ENCODE data around the gene SCN3A. TPM values are rescaled to one million over a fixed set of nuclear protein-coding genes. Genes with fewer than 3 reads are reported as not detected.

The SCN3A gene
- polyA plus RNA-seq, 1 donor from 2014 or later = 0.85 TPM

DNA sequence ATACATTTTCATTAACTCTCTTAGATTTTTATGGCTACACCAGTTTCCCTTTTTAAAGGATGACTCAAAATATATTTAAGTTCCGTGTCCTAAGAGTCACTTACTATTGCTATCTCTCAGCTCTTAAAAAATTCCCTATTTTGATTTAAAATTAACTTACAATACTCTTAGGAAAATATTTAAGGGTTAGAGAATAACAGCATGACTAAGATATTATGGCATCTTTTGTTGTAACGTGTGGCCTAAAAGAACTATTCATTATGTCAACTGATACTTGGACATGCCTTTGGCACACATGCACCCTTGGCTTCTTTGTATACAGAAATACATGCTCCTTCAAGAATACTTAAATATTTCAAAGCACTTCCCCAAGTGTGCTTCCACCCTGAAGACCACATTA is 42.3 kb downstream of the SCN3A start:
- no peak overlapping the region for H3K27ac Mint-ChIP-seq
- H3K4me3 Mint-ChIP-seq = no peak overlapping the region
- peaks cover 2% of the 10 kb centered on the region for H3K36me3 Mint-ChIP-seq
- H3K4me1 Mint-ChIP-seq = peaks cover 0 to 1% (median 0%) of the 10 kb centered on the region in 3 donors
- no peaks in the 10 kb centered on the region for H3K9me3 Mint-ChIP-seq
- no peaks in the 10 kb centered on the region for H3K27me3 Mint-ChIP-seq

DNA sequence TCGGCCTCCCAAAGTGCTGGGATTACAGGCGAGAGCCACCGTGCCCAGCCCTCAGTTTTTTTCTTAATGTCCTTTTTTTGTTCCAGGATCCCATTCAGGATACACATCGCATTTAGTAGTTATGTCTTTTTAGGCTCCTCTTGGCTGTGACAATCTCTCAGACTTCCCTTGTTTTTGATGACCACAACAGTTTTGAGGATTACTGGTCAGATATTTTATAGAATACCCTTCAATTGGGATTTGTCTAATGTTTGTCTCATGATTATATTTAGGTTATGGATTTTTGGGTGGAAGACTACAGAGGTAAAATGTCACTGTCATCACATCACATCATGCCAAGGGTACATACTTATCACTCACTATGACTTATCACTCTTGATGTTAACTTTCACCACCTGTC is 46.7 kb downstream of the SCN3A start:
- no peaks in the 10 kb centered on the region for H3K9me3 Mint-ChIP-seq
- H3K4me1 Mint-ChIP-seq = peaks cover 0 to 1% (median 0%) of the 10 kb centered on the region in 3 donors
- H3K27ac Mint-ChIP-seq = no peak overlapping the region
- H3K4me3 Mint-ChIP-seq = no peak overlapping the region
- no peaks in the 10 kb centered on the region for H3K27me3 Mint-ChIP-seq
- peaks cover 2% of the 10 kb centered on the region for H3K36me3 Mint-ChIP-seq

DNA sequence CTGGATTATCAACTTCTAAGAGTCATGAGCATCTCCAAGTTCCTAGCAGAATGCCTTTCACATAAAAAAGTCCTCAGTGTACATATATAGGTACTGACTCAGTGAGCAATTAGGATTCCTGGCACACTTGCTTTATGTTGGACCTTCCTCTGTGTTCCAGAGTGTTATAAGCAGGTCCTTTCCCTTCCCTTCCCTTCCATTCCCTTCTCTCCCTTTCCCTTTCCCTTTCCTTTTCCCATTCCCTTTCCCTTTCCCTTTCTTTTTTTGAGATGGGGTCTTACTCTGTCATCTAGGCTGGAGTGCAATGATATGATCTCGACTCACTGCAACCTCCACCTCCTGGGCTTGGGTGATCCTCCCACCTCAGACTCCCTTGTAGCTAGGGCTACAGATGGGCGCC is 48.7 kb downstream of the SCN3A start:
- Mint-ChIP-seq H3K27me3 (no peaks in the 10 kb centered on the region), H3K4me3 (no peak overlapping the region), H3K9me3 (no peaks in the 10 kb centered on the region), H3K36me3 (no peaks in the 10 kb centered on the region), H3K27ac (no peak overlapping the region), H3K4me1 (peaks cover 1 to 2% (median 1%) of the 10 kb centered on the region in 3 donors)

DNA sequence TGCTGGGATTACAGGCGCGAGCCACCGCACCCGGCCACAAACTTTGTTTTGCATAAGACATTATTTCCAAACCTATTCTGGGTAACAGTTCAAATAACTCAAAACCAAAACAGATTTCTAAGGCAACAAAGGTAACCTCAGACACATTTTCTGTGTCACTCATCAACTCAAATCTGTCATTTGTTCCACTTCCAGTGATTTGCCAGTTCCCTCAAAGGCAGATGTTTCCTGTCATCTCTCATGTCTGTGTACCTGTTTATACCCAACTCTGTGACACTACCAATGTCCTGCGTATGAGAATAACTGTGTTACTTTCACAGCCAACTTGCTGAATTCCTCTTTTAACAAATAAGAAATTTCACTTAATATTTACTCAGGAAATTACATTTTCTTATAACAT is 54.4 kb downstream of the SCN3A start:
- Mint-ChIP-seq H3K4me3 (peak overlapping the region in 3 of 4 donors; percentile 17 to 43 (median 37)), H3K27ac (peak overlapping the region in 2 of 3 donors; percentile 81 to 90), H3K27me3 (no peaks in the 10 kb centered on the region), H3K36me3 (no peaks in the 10 kb centered on the region), H3K9me3 (no peaks in the 10 kb centered on the region), H3K4me1 (peaks cover 9 to 11% (median 11%) of the 10 kb centered on the region in 3 donors)

DNA sequence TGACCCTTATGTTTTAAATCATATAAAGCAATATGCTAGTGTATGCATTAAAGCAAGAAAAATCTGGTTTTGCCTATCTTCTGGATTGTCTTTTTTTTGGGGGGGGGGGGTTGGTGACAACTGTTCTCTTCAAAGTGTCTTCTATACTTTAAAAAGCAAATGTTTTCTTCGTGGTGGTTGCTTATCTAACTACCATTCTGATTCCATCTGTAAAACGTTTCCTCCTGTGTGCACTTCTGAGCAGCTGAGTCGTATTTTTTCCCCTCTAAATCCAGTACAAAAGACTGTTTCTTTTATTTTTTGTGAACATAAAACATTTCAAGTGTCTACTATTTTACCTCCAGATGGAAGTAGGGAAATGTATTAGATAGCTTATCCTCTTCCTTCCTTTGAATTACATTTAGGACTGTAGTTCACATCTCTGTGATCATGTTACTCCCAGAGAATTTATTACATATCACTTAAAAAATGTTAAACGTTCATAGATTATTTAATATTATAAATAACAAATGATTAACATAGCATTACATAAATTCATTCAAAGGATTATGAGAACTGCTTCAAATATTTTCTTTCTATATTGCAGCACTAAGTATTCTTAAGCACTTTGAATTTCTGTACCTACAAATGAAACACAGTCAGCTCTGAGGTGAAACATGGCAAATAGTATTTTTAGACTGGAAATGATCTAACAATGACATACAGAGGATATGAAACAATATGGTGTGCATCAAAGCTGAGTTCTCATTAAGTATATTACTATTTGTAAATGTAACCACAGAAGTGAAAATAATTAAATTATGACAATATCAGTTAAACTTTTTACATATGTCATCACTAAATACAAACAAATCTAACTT is 56.4 kb downstream of the SCN3A start:
- Mint-ChIP-seq H3K9me3 (no peaks in the 10 kb centered on the region), H3K36me3 (peaks cover 1% of the 10 kb centered on the region), H3K27me3 (no peaks in the 10 kb centered on the region), H3K4me1 (peaks cover 11 to 13% (median 12%) of the 10 kb centered on the region in 3 donors), H3K4me3 (no peak overlapping the region), H3K27ac (no peak overlapping the region)

DNA sequence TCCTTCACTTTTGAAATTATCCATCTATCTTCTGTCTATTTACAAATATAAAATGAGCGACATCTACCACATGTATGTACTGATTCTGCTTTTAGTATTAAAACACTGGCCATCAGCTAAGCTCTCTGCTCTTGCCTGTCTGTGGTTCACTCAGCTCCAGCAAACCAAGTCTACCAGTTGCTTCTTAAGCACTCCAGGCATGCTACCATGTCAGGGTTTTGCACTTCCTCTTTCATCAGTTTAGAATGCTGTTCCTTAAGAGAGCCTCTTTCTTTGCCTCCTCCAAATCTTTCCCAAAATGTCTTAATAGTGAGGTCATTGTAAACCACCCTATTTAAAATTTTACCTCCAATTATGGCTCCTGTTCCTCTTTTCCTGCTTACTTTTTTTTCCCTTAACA is 59.5 kb downstream of the SCN3A start:
- H3K4me1 Mint-ChIP-seq = peaks cover 1 to 4% (median 3%) of the 10 kb centered on the region in 3 donors
- H3K27ac Mint-ChIP-seq = no peak overlapping the region
- H3K27me3 Mint-ChIP-seq = no peaks in the 10 kb centered on the region
- no peak overlapping the region for H3K4me3 Mint-ChIP-seq
- peaks cover 0 to 2% (median 0%) of the 10 kb centered on the region in 3 donors for H3K9me3 Mint-ChIP-seq
- H3K36me3 Mint-ChIP-seq = peaks cover 1% of the 10 kb centered on the region

DNA sequence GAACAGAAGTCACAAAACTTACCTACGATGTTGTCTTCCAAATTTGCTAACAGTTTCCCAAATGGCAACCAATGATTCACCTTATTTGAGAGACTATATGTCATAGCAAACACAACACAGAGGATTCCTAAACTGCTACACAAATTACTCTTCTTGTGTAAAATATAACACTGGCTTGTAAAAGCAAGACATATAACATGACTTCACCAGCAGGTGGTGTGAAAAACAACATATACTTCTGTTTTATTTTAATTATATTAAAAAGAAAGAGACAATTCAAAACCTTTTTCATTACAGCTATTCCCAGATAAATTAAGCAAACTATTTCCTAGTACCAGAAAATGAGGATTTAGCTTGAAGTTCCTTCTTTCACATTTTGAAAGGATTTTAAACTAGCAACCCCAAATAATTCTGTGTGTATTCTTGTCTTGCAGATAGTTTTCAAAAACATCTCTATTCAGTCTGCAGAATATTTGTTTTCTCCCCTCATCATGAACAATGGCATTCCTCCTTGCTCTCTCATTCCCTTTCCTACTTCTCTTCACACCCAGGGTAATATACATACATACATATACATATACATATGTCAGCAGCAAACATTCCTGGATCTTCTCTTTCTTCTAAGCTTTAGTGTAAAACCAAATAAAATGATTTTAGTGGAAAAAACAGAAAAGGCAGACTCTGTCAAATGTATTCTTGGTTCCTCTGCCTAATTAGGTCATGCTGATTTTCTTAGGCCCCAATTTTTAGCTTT is 62.1 kb downstream of the SCN3A start:
- Mint-ChIP-seq H3K9me3 (peaks cover 0 to 2% (median 0%) of the 10 kb centered on the region in 3 donors), H3K4me3 (no peak overlapping the region), H3K36me3 (peaks cover 1% of the 10 kb centered on the region), H3K27me3 (no peaks in the 10 kb centered on the region), H3K4me1 (peaks cover 0 to 3% (median 2%) of the 10 kb centered on the region in 3 donors), H3K27ac (no peak overlapping the region)

DNA sequence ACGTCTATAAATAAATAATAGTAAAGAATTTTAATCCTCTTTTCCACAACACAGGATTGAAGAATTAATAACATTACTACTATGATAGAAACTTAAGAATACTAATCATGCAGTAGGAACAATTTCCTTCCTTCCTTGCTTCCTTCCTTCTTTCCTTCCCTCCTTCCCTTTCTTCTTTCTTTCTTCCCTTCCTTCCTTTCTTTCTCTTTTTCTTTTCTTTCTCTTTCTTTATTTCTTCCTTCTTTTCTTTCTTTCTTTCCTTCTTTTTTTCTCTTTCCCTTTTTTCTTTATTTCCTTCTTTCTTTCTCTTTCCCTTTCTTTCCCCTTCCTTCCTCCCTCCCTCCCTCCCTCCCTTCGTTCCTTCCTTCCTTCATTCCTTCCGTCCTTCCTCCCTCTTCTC is 77.6 kb downstream of the SCN3A start:
- Mint-ChIP-seq H3K27me3 (no peaks in the 10 kb centered on the region), H3K4me1 (no peaks in the 10 kb centered on the region), H3K9me3 (peaks cover 0 to 1% (median 0%) of the 10 kb centered on the region in 3 donors), H3K36me3 (no peaks in the 10 kb centered on the region), H3K27ac (no peak overlapping the region), H3K4me3 (no peak overlapping the region)

DNA sequence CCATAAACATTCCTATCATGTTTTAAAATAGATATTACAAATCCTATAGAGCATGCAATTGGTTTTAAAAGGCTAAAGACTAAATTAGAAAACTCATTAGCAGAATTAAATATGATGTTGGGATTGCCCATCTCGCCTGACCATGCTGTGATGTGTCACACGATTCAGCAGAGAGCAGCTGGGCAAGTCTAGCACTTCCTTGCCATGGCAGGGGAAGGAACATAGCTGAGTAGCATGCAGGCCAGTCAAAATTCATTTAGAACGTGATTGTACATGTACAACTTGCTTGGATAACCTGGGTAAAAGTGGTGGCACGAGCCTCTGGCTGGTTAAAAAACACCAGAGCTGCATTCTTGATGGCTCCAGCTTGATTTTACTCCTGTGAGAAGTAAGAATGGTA is 81.3 kb downstream of the SCN3A start:
- H3K4me1 Mint-ChIP-seq = no peaks in the 10 kb centered on the region
- no peak overlapping the region for H3K4me3 Mint-ChIP-seq
- no peaks in the 10 kb centered on the region for H3K27me3 Mint-ChIP-seq
- H3K9me3 Mint-ChIP-seq = no peaks in the 10 kb centered on the region
- no peak overlapping the region for H3K27ac Mint-ChIP-seq
- no peaks in the 10 kb centered on the region for H3K36me3 Mint-ChIP-seq

DNA sequence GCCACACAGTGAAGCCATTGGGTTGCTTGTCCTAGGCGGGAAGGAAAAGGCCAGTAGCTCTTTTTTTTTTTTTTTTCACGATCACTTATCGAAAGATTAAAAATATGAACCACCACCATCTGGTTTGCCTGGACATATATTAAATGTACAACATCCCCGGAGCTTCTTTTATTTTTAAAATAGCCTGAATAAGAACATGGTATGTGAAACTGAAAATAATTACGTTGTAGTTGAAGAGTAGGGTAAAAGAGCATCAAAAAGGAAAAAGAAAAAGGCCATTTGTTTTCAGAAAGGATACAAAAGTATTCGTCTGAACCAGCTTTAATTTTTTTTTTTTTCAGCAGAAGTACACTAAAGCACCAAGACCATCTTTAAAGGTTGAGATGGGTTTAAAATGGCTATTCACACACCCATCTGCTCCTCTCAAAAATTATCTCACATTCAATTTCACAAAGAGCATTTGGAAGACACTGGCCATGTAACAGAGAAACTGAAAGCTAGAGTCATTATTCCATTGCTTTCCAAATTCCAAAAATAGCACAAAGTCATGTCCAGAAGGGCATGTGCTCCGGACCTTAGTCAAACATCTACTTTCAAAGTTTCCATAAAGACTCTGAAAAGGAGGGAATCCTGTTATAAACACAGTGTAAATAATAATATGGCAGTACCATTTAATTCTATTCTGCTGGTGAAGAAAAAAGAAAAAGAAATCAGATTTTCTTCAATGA is 82.9 kb downstream of the SCN3A start:
- Mint-ChIP-seq H3K36me3 (no peaks in the 10 kb centered on the region), H3K27ac (no peak overlapping the region), H3K27me3 (no peaks in the 10 kb centered on the region), H3K4me3 (no peak overlapping the region), H3K4me1 (no peaks in the 10 kb centered on the region), H3K9me3 (no peaks in the 10 kb centered on the region)

DNA sequence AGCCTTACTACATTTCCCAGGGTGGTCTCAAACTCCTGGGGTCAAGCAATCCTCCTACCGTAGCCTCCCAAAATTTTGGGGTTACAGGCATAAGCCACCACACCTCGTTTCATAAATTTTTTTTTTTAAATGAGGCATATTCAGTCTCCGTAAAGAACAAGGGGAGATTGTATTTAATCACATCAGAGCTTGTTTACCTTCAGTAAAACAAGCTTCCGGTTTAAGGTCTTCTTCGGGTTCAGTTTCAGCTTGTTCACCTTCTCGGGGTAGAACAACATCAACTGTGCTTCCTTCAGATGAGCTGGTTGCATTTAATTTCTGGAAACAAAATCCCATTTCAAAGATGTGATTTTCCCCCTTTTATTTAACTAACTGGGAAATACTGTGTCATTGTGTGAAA is 88.6 kb downstream of the SCN3A start:
- Mint-ChIP-seq H3K4me1 (no peaks in the 10 kb centered on the region), H3K36me3 (no peaks in the 10 kb centered on the region), H3K4me3 (no peak overlapping the region), H3K9me3 (no peaks in the 10 kb centered on the region), H3K27ac (no peak overlapping the region), H3K27me3 (no peaks in the 10 kb centered on the region)

DNA sequence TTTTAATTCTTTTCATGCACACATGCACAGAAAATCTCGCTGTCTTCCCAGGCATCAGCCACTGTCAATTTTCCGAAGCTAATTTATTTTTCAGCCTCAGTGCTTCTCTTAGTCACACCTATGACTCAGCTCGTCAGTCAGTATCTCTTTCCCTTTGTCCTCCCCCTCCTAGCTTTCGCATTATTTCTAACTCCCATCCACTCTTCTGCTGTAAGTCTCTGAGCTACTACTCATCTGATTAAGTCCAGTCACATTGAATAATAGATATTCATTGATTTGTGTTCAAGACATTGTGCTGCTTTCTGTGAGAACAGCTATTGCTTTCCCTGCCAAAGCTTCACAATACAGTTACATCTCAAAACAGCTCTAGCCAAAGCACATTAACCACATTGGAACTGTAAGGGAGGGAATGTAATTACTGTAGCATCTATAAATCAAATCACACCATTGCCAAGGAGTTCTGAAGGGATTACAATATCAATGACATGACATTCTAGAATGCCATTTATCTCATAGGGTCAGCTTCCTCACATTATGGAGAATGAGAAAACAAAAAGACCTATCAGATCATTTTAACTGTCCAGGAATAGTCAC is 89.4 kb downstream of the SCN3A start:
- Mint-ChIP-seq H3K27ac (no peak overlapping the region), H3K36me3 (no peaks in the 10 kb centered on the region)

DNA sequence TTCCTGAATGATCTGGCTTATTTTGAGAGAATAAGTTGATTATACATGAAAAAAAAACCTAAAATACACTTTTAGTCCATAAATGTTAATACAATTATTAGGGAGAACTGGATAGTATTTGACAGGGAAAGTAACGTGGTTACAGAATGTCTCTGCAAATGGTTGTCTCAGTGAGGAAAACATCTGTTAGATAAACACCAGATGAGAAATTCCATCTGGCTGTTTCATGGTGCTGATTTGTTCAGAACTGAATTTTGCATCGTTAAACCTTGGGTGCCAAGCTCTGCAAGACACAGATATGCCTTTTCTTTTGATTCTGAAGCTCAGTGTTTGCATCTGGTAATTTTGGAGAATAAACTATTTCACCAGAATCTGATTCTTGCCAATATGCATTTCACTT is 90.4 kb downstream of the SCN3A start:
- H3K36me3 Mint-ChIP-seq = no peaks in the 10 kb centered on the region
- no peak overlapping the region for H3K4me3 Mint-ChIP-seq
- H3K9me3 Mint-ChIP-seq = no peaks in the 10 kb centered on the region
- H3K27me3 Mint-ChIP-seq = no peaks in the 10 kb centered on the region
- H3K27ac Mint-ChIP-seq = no peak overlapping the region
- H3K4me1 Mint-ChIP-seq = no peaks in the 10 kb centered on the region

More for the DNA sequence above, 89.4 kb downstream of the SCN3A start:
- H3K4me3 Mint-ChIP-seq = no peak overlapping the region
- no peaks in the 10 kb centered on the region for H3K27me3 Mint-ChIP-seq
- no peaks in the 10 kb centered on the region for H3K4me1 Mint-ChIP-seq
- no peaks in the 10 kb centered on the region for H3K9me3 Mint-ChIP-seq

DNA sequence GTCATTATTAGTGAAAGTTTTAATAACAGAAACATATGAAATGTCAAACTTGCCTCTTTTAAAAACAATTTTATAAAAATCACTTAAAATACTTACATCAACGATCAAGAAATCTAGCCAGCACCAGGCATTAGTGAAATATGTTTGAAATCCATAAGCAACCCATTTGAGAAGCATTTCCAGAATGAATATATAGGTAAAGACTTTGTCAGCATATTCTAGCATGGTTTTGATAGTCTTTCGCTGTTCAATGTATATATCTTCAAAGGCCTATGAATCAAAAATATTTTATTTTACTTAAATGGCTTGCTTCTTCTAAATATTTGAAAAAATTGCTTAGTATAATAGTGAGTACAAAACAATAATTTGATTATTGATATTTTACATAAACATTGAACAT is 91.1 kb downstream of the SCN3A start:
- H3K4me1 Mint-ChIP-seq = no peaks in the 10 kb centered on the region
- no peak overlapping the region for H3K4me3 Mint-ChIP-seq
- H3K9me3 Mint-ChIP-seq = no peaks in the 10 kb centered on the region
- H3K27me3 Mint-ChIP-seq = no peaks in the 10 kb centered on the region
- H3K36me3 Mint-ChIP-seq = no peaks in the 10 kb centered on the region
- no peak overlapping the region for H3K27ac Mint-ChIP-seq

DNA sequence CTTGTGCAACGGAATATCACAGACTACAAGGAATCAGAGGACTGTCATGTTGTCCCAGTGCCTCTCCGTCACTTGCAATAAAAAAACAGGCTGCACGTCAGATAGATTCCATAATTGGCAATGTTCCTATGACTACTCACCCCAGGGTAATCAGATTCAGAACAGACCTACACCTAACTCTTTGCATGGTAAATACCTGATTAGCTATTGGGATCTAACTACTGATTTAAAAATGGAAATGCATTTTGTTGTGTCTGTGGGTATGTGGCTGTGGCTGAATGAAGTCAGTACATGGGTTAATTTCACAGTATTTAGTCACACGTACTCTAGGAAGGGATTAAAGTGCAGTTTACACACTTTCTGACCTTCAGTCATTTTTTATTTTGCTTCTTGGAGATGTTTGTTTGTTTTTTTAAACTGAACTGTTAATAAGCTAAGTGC is 91.7 kb downstream of the SCN3A start:
- Mint-ChIP-seq H3K27me3 (no peaks in the 10 kb centered on the region), H3K4me3 (no peak overlapping the region), H3K4me1 (no peaks in the 10 kb centered on the region), H3K36me3 (no peaks in the 10 kb centered on the region), H3K27ac (no peak overlapping the region), H3K9me3 (no peaks in the 10 kb centered on the region)
